Measurements from ENCODE around the gene BRSK2. TPM values are rescaled to one million over a fixed set of nuclear protein-coding genes. Genes with fewer than 3 reads are reported as not detected.
A peak's percentile ranks its signal among the peaks of the same experiment; 100 is the strongest.

The BRSK2 gene
- total RNA-seq, 2 donors from 2014 or later: 67.5 to 113 TPM

DNA sequence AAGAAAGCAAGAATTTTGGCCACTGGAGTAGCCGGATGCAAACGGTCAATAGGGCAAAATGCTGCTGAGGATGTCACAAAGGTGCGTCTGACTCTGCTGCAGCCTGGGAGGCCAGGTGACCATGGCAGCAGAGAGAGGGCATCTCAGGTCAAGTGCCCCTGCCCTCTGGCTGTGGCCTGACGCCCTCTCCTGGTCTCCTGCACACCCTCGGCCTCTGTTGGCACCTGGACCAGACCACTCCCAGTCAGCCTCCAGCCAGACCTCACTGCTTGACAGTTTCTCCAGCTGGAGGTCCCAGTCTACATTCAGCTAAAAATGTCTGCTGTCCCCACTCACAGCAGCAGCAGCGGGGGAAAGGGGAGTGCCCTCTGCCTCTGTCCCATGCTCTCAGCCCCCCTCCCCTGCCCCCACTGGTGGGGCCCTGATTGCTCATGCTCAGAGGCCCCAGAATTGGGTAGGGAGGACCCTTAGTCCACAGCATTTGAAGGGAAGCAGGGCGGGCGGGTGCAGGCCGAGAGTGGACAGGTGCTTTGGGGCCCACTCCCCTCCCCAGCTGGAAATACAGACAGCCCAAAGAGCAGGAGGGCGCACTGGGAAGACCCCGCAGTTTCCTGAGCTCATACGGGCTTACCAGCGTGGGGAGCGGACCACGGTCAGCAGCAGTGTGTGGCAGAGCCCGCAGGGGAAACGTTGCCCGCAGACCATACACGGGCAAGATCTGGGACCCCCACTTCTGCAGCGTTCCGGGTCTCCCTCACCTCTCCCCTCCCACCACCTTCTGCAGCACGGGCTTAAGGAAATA is 1.6 kb upstream of the BRSK2 start:
- Histone ChIP-seq H3K9me3 (no peaks in the 10 kb centered on the region), H3K36me3 (replicated peaks in 1 of 2; ENCODE audit: insufficient read depth in 1 of 2, low read depth in 2 of 2) (no peaks in the 10 kb centered on the region), H3K27ac (no peak overlapping the region), H3K4me1 (peaks cover 45% of the 10 kb centered on the region), H3K4me3 (no peak overlapping the region), H3K27me3 (no peaks in the 10 kb centered on the region)
- intact Hi-C loops (cut with DNase I): no loop called here
- DNase-seq: peak; percentile 14 to 72 (median 69)
- TF ChIP-seq POLR2A (IDR thresholded peaks at IDR 0.05): no peak
- TF ChIP-seq, protein P1, sequence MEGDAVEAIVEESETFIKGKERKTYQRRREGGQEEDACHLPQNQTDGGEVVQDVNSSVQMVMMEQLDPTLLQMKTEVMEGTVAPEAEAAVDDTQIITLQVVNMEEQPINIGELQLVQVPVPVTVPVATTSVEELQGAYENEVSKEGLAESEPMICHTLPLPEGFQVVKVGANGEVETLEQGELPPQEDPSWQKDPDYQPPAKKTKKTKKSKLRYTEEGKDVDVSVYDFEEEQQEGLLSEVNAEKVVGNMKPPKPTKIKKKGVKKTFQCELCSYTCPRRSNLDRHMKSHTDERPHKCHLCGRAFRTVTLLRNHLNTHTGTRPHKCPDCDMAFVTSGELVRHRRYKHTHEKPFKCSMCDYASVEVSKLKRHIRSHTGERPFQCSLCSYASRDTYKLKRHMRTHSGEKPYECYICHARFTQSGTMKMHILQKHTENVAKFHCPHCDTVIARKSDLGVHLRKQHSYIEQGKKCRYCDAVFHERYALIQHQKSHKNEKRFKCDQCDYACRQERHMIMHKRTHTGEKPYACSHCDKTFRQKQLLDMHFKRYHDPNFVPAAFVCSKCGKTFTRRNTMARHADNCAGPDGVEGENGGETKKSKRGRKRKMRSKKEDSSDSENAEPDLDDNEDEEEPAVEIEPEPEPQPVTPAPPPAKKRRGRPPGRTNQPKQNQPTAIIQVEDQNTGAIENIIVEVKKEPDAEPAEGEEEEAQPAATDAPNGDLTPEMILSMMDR (IDR thresholded peaks at IDR 0.05): peak in 3 of 7 experiments; percentile 38 to 57 (median 51)
- WGBS, 2 donors: 61 to 67% methylated on average over 21 to 22 of the region's 22 CpGs
- no peak for ATAC-seq

DNA sequence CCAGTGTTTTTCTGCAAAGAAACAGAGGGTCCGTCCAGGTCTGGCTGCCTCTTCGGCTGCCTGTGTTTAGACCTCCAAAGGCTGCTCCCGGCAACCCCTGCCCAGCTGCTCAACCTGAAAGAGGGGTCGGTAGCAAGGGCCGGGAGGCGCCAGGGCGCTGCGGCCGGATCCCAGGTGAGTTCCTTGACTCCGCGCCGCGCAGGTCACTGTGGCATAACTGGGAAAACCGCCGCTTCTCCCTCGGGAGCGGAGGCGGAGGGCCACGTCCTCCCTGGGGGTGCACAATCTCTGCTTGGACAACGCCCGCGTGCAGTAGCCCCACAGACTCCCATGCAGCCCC is 1.0 kb upstream of the BRSK2 start:
- 43% methylated on average over 20 of the region's 22 CpGs; no CpG with 5 or more reads in 1 of the 2 donors for WGBS, 2 donors
- TF ChIP-seq POLR2A (IDR thresholded peaks at IDR 0.05): no peak
- TF ChIP-seq, protein P1 (IDR thresholded peaks at IDR 0.05): no peak
- Histone ChIP-seq H3K4me3 (no peak overlapping the region), H3K9me3 (no peaks in the 10 kb centered on the region), H3K4me1 (peaks cover 44% of the 10 kb centered on the region), H3K27me3 (no peaks in the 10 kb centered on the region), H3K27ac (no peak overlapping the region), H3K36me3 (replicated peaks in 1 of 2; ENCODE audit: insufficient read depth in 1 of 2, low read depth in 2 of 2) (no peaks in the 10 kb centered on the region)
- DNase-seq: peak in 1 of 4 donors; percentile 14
- intact Hi-C loops (cut with DNase I): no loop called here
- ATAC-seq: no peak

DNA sequence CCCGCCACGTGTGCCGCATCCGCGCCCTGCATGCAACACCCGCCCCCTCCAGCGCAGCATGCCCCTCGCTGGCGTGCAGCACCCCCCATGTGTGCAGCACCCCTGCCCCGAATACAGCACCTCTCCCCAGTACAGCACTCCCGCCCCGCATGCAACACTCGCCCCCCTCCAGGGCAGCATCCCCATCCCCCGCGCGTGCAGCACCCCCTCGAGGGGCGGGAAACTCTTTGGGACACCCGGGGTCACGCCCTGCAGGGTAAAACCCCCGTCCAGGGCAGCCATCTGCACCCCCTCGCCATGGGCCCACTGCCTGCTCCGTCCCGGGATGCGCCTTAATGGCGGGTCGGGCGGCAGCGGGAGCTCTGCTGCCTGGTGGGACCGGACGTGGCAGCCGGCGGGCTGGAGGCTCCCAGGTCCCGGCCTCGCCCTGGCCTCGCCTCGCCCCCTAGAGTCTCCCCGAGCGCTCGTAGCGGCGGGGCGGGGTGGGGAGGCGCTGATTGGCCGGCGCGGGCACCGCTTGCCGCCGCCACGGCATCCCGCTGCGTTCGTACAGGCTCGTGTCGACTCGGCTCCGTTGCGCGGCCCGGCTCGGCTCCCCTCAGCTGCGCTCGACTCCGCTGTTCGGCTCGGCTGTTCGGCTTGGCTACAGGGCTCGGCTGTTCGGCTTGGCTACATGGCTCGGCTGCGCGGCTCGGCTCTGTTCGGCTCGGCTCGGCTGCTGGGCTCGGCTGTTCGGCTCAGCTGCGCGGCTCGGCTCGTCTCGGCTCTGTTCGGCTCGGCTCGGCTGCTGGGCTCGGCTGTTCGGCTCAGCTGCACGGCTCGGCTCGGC is 417 bp upstream of the BRSK2 start:
- Histone ChIP-seq H3K4me1 (peaks cover 44% of the 10 kb centered on the region), H3K27ac (peak overlapping the region; percentile 13 to 52 (median 36)), H3K36me3 (replicated peaks in 1 of 2; ENCODE audit: insufficient read depth in 1 of 2, low read depth in 2 of 2) (no peaks in the 10 kb centered on the region), H3K9me3 (no peaks in the 10 kb centered on the region), H3K4me3 (no peak overlapping the region), H3K27me3 (no peaks in the 10 kb centered on the region)
- intact Hi-C loops (cut with DNase I): no loop called here
- ATAC-seq: peak; percentile 90
- WGBS, 2 donors: 0 to 3% methylated on average over 3 to 78 of the region's 92 CpGs
- TF ChIP-seq, protein P1 (IDR thresholded peaks at IDR 0.05): peak in 3 of 7 experiments; percentile 7 to 40 (median 35)
- TF ChIP-seq POLR2A (IDR thresholded peaks at IDR 0.05): no peak
- peak; percentile 98 to 99 (median 99) for DNase-seq

DNA sequence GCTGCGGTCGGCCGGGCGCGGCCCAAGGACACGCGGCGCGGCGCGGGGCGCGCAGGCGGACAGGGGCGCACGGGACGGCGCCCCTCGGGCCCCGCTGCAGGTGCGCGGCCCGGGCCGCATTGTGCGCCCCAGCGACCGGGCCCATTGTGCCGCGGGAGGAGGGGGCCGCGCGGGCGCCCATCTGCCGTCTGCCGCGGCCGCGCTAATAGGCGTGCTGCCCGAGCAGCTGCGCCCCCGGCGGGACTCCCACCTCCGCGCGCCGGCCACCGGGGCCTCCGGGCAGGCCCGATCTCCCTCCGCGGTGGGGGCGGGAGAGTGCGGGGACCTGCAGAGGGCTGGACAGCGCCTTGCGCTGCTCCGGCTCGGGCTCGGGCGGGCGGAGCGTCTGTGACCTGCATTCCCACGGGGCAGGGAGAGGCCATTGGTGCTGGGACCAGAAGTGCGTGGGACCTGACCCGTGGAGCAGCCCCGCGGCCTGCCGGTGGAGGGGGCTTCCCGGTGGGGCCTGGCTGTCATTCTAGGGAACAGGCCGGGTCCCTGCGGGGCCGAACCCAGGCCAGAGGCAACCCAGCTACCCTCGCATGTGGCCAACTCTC is 933 bp downstream of the BRSK2 start:
- WGBS, 2 donors: 1 to 7% methylated on average over 8 to 54 of the region's 73 CpGs
- Histone ChIP-seq H3K27me3 (no peaks in the 10 kb centered on the region), H3K9me3 (no peaks in the 10 kb centered on the region), H3K27ac (peak overlapping the region; percentile 41 to 86 (median 84)), H3K4me3 (peak overlapping the region in 1 of 2 donors; percentile 34), H3K36me3 (replicated peaks in 1 of 2; ENCODE audit: insufficient read depth in 1 of 2, low read depth in 2 of 2) (no peaks in the 10 kb centered on the region), H3K4me1 (peaks cover 53% of the 10 kb centered on the region)
- TF ChIP-seq POLR2A (IDR thresholded peaks at IDR 0.05): peak in 1 of 3 donors; percentile 8
- TF ChIP-seq, protein P1 (IDR thresholded peaks at IDR 0.05): no peak
- ATAC-seq (peak; percentile 23), DNase-seq (peak; percentile 63 to 72 (median 70))
- intact Hi-C loops (cut with DNase I): loop anchor here (10.0 kb wide), 1 partner anchor 186 kb away; no protein-coding TSS in a partner anchor
